GM23338 (cell line): ENCODE data around the gene HSPA2. TPM values are rescaled to one million over a fixed set of nuclear protein-coding genes. Genes with fewer than 3 reads are reported as not detected.

Experiments
- ATAC-seq: fragments of 200-7000 bp; cut with Tn5 transposase; 3 replicates; pipeline ENCODE4 v1.9.1; 2020
- DNase-seq: peaks from one replicate; pipeline ENCODE4 v3.0.0-alpha.2; 2015; ENCODE audit warnings: low spot score
- H2AFZ ChIP-seq: fragments of 200-600 bp; sonication (generic); 2 replicates; pipeline ENCODE4 v1.8.0; 2016; ENCODE audit warnings: antibody characterized with exemption, mild to moderate bottlenecking, moderate library complexity
- H3F3A ChIP-seq: fragments of 200-600 bp; sonication (generic); replicated peaks from 2 replicates; pipeline ENCODE4 v1.8.0; 2017; ENCODE audit warnings: antibody characterized with exemption, mixed run types, low read depth
- H3K27ac ChIP-seq: fragments of 200-600 bp; sonication (generic); 2 replicates; pipeline ENCODE4 v1.6.1; 2016; ENCODE audit warnings: low read depth
- H3K27me3 ChIP-seq: fragments of 200-600 bp; sonication (generic); 2 replicates; pipeline ENCODE4 v1.8.0; 2016; ENCODE audit warnings: mild to moderate bottlenecking, mixed run types, moderate library complexity; ENCODE audit not compliant: insufficient read depth
- H3K36me3 ChIP-seq: fragments of 200-600 bp; sonication (generic); 2 replicates; pipeline ENCODE4 v1.8.0; 2016; ENCODE audit warnings: mild to moderate bottlenecking; ENCODE audit not compliant: insufficient read depth
- H3K4me1 ChIP-seq: fragments of 200-600 bp; sonication (generic); 2 replicates; pipeline ENCODE4 v1.8.0; 2016; ENCODE audit warnings: mild to moderate bottlenecking, moderate library complexity; ENCODE audit not compliant: insufficient read depth
- H3K4me2 ChIP-seq: fragments of 200-600 bp; sonication (generic); 2 replicates; pipeline ENCODE4 v1.7.1; 2017; ENCODE audit warnings: mixed run types
- H3K4me3 ChIP-seq: fragments of 200-600 bp; sonication (generic); 2 replicates; pipeline ENCODE4 v1.6.1; 2016; ENCODE audit warnings: mixed run types
- H3K79me2 ChIP-seq: fragments of 200-600 bp; sonication (generic); replicated peaks from 2 replicates; pipeline ENCODE4 v1.8.0; 2017; ENCODE audit warnings: mild to moderate bottlenecking; ENCODE audit not compliant: insufficient read depth
- H3K9me2 ChIP-seq: fragments of 200-600 bp; sonication (generic); 2 replicates; pipeline ENCODE4 v1.8.0; 2017; ENCODE audit not compliant: insufficient read depth
- H4K20me1 ChIP-seq: fragments of 200-600 bp; sonication (generic); replicated peaks from 2 replicates; pipeline ENCODE4 v1.8.0; 2017; ENCODE audit warnings: mild to moderate bottlenecking; ENCODE audit not compliant: insufficient read depth
- H3K27ac Mint-ChIP-seq: 2 replicates; pipeline ENCODE4 v1.8.0; 2020; ENCODE audit warnings: inconsistent platforms, mild to moderate bottlenecking, moderate library complexity, mixed read lengths
- H3K27me3 Mint-ChIP-seq: 3 replicates; pipeline ENCODE4 v1.8.0; 2022; ENCODE audit warnings: low read depth, mild to moderate bottlenecking, moderate library complexity, mixed read lengths, inconsistent platforms; ENCODE audit not compliant: insufficient read depth, poor library complexity
- H3K36me3 Mint-ChIP-seq: 3 replicates; pipeline ENCODE4 v1.8.0; 2021; ENCODE audit warnings: low read depth, mild to moderate bottlenecking, inconsistent platforms, moderate library complexity, mixed read lengths
- H3K4me1 Mint-ChIP-seq: 3 replicates; pipeline ENCODE4 v1.8.0; 2020; ENCODE audit warnings: mild to moderate bottlenecking, inconsistent platforms, mixed read lengths
- H3K4me3 Mint-ChIP-seq: 3 replicates; pipeline ENCODE4 v1.8.0; 2021; ENCODE audit warnings: moderate library complexity, mild to moderate bottlenecking, inconsistent platforms, mixed read lengths
- H3K9me3 Mint-ChIP-seq: 3 replicates; pipeline ENCODE4 v1.8.0; 2020; ENCODE audit warnings: moderate library complexity, mild to moderate bottlenecking, inconsistent platforms, mixed read lengths
- CREB1 ChIP-seq: fragments of 250-450 bp; sonication (Bioruptor Pico); IDR thresholded peaks from 2 replicates; pipeline ENCODE4 v1.5.0; 2020; ENCODE audit warnings: low read depth, mild to moderate bottlenecking, moderate library complexity
- EZH2 ChIP-seq: fragments of 200-600 bp; sonication (generic); IDR thresholded peaks from one replicate; pipeline ENCODE4 v1.8.0; 2017; ENCODE audit warnings: antibody characterized with exemption, mild to moderate bottlenecking, low read depth; ENCODE audit not compliant: unreplicated experiment
- EZH2phosphoT487 ChIP-seq: fragments of 200-600 bp; sonication (generic); IDR thresholded peaks from one replicate; pipeline ENCODE4 v1.8.1; 2018; ENCODE audit warnings: antibody characterized with exemption; ENCODE audit not compliant: unreplicated experiment
- JUNB ChIP-seq: IDR thresholded peaks from one replicate; pipeline ENCODE4 v1.6.1; 2016; ENCODE audit warnings: antibody characterized with exemption; ENCODE audit not compliant: unreplicated experiment
- NANOG ChIP-seq: IDR thresholded peaks from 2 replicates; pipeline ENCODE4 v1.6.1; 2016; ENCODE audit warnings: antibody characterized with exemption, borderline replicate concordance
- POLR2AphosphoS5 ChIP-seq: IDR thresholded peaks from 2 replicates; pipeline ENCODE4 v1.6.1; 2016; ENCODE audit warnings: antibody characterized with exemption, low read depth
- STAT1 ChIP-seq: IDR thresholded peaks from one replicate; pipeline ENCODE4 v1.6.1; 2016; ENCODE audit warnings: antibody characterized with exemption; ENCODE audit not compliant: unreplicated experiment
- ZNF114 ChIP-seq: fragments of 250-450 bp; sonication (Bioruptor Pico); IDR thresholded peaks from 2 replicates; pipeline ENCODE4 v1.5.0; 2020; ENCODE audit warnings: mild to moderate bottlenecking, moderate library complexity
- ZNF331 ChIP-seq: fragments of 250-450 bp; sonication (Bioruptor Pico); IDR thresholded peaks from 2 replicates; pipeline ENCODE4 v1.5.0; 2020; ENCODE audit warnings: low read depth, mild to moderate bottlenecking, moderate library complexity
- polyA plus RNA-seq: library from polyadenylated mRNA; unstranded; fragments of >200 nt; fragmentation: Nextera tagmentation; extraction: Ambion mirVana; gene quantifications from 2 replicates; pipeline ENCODE4 v1.2.1, GENCODE V29; 2016
- total RNA-seq: library from RNA; depleted of rRNA; stranded (reverse); fragments of >200 nt; shearing (Covaris generic); gene quantifications from 2 replicates; pipeline ENCODE4 v1.2.3, GENCODE V29; 2014
- TF ChIP-seq, protein P1 (sequence below): IDR thresholded peaks from one replicate; pipeline ENCODE4 v1.6.1; 2018; ENCODE audit warnings: antibody characterized with exemption; ENCODE audit not compliant: unreplicated experiment
- TF ChIP-seq, protein P2 (sequence below): fragments of 250-450 bp; sonication (Bioruptor Pico); IDR thresholded peaks from 2 replicates; pipeline ENCODE4 v1.5.0; 2020; ENCODE audit warnings: mild to moderate bottlenecking, moderate library complexity
- TF ChIP-seq, protein P3 (sequence below), 2 experiments: fragments of 200-600 bp in 1 of 2; sonication (generic) in 1 of 2; conservative IDR thresholded peaks; 2 replicates each; pipeline versions ENCODE4 v1.5.1 to v1.6.1; 2016 to 2017; ENCODE audit warnings: antibody characterized with exemption in 2 of 2, low read depth in 2 of 2, mild to moderate bottlenecking in 2 of 2, moderate library complexity in 1 of 2
- TF ChIP-seq, protein P4 (sequence below): IDR thresholded peaks from 2 replicates; pipeline ENCODE4 v1.6.1; 2016; ENCODE audit warnings: antibody characterized with exemption

Gene HSPA2
- total and polyA plus RNA-seq, 2 experiments from 2014 or later: 88.5 to 130 TPM

DNA sequence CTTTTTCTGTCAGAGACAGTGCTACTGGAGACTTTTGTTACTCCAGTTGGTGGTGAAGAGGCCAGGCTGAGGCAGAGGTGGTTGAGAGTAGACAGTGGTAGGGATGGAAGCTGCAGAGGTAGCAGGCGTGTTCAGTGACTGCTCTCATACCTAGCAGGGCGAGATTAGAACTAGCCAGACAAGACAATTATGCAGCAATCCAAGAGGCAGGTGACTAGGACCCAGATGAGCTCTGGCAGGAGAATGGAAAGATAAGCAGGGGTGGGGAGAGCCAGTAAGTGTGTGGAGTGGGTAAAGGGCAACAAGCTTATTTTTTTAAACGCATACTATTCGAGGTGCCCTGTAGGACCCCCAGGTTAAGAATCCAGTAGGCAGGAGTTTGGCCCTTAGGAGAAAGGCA is 14.0 kb downstream of the HSPA2 start:
- TF ChIP-seq POLR2AphosphoS5: no peak
- no peak for TF ChIP-seq EZH2phosphoT487
- TF ChIP-seq NANOG: no peak
- TF ChIP-seq CREB1 (CRISPR knock-in tag): no peak
- TF ChIP-seq ZNF114 (CRISPR knock-in tag): no peak
- TF ChIP-seq, protein P1, sequence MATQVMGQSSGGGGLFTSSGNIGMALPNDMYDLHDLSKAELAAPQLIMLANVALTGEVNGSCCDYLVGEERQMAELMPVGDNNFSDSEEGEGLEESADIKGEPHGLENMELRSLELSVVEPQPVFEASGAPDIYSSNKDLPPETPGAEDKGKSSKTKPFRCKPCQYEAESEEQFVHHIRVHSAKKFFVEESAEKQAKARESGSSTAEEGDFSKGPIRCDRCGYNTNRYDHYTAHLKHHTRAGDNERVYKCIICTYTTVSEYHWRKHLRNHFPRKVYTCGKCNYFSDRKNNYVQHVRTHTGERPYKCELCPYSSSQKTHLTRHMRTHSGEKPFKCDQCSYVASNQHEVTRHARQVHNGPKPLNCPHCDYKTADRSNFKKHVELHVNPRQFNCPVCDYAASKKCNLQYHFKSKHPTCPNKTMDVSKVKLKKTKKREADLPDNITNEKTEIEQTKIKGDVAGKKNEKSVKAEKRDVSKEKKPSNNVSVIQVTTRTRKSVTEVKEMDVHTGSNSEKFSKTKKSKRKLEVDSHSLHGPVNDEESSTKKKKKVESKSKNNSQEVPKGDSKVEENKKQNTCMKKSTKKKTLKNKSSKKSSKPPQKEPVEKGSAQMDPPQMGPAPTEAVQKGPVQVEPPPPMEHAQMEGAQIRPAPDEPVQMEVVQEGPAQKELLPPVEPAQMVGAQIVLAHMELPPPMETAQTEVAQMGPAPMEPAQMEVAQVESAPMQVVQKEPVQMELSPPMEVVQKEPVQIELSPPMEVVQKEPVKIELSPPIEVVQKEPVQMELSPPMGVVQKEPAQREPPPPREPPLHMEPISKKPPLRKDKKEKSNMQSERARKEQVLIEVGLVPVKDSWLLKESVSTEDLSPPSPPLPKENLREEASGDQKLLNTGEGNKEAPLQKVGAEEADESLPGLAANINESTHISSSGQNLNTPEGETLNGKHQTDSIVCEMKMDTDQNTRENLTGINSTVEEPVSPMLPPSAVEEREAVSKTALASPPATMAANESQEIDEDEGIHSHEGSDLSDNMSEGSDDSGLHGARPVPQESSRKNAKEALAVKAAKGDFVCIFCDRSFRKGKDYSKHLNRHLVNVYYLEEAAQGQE: no peak
- TF ChIP-seq, protein P2, sequence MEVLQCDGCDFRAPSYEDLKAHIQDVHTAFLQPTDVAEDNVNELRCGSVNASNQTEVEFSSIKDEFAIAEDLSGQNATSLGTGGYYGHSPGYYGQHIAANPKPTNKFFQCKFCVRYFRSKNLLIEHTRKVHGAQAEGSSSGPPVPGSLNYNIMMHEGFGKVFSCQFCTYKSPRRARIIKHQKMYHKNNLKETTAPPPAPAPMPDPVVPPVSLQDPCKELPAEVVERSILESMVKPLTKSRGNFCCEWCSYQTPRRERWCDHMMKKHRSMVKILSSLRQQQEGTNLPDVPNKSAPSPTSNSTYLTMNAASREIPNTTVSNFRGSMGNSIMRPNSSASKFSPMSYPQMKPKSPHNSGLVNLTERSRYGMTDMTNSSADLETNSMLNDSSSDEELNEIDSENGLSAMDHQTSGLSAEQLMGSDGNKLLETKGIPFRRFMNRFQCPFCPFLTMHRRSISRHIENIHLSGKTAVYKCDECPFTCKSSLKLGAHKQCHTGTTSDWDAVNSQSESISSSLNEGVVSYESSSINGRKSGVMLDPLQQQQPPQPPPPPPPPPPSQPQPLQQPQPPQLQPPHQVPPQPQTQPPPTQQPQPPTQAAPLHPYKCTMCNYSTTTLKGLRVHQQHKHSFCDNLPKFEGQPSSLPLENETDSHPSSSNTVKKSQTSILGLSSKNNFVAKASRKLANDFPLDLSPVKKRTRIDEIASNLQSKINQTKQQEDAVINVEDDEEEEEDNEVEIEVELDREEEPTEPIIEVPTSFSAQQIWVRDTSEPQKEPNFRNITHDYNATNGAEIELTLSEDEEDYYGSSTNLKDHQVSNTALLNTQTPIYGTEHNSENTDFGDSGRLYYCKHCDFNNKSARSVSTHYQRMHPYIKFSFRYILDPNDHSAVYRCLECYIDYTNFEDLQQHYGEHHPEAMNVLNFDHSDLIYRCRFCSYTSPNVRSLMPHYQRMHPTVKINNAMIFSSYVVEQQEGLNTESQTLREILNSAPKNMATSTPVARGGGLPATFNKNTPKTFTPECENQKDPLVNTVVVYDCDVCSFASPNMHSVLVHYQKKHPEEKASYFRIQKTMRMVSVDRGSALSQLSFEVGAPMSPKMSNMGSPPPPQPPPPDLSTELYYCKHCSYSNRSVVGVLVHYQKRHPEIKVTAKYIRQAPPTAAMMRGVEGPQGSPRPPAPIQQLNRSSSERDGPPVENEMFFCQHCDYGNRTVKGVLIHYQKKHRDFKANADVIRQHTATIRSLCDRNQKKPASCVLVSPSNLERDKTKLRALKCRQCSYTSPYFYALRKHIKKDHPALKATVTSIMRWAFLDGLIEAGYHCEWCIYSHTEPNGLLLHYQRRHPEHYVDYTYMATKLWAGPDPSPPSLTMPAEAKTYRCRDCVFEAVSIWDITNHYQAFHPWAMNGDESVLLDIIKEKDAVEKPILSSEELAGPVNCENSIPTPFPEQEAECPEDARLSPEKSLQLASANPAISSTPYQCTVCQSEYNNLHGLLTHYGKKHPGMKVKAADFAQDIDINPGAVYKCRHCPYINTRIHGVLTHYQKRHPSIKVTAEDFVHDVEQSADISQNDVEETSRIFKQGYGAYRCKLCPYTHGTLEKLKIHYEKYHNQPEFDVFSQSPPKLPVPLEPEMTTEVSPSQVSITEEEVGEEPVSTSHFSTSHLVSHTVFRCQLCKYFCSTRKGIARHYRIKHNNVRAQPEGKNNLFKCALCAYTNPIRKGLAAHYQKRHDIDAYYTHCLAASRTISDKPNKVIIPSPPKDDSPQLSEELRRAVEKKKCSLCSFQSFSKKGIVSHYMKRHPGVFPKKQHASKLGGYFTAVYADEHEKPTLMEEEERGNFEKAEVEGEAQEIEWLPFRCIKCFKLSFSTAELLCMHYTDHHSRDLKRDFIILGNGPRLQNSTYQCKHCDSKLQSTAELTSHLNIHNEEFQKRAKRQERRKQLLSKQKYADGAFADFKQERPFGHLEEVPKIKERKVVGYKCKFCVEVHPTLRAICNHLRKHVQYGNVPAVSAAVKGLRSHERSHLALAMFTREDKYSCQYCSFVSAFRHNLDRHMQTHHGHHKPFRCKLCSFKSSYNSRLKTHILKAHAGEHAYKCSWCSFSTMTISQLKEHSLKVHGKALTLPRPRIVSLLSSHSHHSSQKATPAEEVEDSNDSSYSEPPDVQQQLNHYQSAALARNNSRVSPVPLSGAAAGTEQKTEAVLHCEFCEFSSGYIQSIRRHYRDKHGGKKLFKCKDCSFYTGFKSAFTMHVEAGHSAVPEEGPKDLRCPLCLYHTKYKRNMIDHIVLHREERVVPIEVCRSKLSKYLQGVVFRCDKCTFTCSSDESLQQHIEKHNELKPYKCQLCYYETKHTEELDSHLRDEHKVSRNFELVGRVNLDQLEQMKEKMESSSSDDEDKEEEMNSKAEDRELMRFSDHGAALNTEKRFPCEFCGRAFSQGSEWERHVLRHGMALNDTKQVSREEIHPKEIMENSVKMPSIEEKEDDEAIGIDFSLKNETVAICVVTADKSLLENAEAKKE: no peak
- TF ChIP-seq, protein P3, sequence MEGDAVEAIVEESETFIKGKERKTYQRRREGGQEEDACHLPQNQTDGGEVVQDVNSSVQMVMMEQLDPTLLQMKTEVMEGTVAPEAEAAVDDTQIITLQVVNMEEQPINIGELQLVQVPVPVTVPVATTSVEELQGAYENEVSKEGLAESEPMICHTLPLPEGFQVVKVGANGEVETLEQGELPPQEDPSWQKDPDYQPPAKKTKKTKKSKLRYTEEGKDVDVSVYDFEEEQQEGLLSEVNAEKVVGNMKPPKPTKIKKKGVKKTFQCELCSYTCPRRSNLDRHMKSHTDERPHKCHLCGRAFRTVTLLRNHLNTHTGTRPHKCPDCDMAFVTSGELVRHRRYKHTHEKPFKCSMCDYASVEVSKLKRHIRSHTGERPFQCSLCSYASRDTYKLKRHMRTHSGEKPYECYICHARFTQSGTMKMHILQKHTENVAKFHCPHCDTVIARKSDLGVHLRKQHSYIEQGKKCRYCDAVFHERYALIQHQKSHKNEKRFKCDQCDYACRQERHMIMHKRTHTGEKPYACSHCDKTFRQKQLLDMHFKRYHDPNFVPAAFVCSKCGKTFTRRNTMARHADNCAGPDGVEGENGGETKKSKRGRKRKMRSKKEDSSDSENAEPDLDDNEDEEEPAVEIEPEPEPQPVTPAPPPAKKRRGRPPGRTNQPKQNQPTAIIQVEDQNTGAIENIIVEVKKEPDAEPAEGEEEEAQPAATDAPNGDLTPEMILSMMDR (conservative IDR thresholded peaks at IDR 0.05; ENCODE audit: low read depth in 2 of 2): no peak
- TF ChIP-seq EZH2: no peak
- TF ChIP-seq, protein P4, sequence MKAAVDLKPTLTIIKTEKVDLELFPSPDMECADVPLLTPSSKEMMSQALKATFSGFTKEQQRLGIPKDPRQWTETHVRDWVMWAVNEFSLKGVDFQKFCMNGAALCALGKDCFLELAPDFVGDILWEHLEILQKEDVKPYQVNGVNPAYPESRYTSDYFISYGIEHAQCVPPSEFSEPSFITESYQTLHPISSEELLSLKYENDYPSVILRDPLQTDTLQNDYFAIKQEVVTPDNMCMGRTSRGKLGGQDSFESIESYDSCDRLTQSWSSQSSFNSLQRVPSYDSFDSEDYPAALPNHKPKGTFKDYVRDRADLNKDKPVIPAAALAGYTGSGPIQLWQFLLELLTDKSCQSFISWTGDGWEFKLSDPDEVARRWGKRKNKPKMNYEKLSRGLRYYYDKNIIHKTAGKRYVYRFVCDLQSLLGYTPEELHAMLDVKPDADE: no peak
- TF ChIP-seq JUNB: no peak
- TF ChIP-seq STAT1: no peak
- no peak for TF ChIP-seq ZNF331 (CRISPR knock-in tag)
- DNase-seq: no peak
- Mint-ChIP-seq H3K4me3 (no peak overlapping the region; the same call in 2 of the 3 replicates), H3K27ac (no peak overlapping the region), H3K36me3 (no peaks in the 10 kb centered on the region), H3K4me1 (peaks cover 9% of the 10 kb centered on the region), H3K27me3 (peaks cover 8% of the 10 kb centered on the region), H3K9me3 (no peaks in the 10 kb centered on the region)
- Histone ChIP-seq H3K79me2 (no peaks in the 10 kb centered on the region), H3K27me3 (peaks cover 11% of the 10 kb centered on the region), H3K4me2 (no peak overlapping the region), H3K36me3 (no peaks in the 10 kb centered on the region), H3K27ac (no peak overlapping the region), H2AFZ (no peak overlapping the region), H3K4me1 (peaks cover under 1% of the 10 kb centered on the region), H4K20me1 (no peaks in the 10 kb centered on the region), H3K4me3 (no peak overlapping the region), H3K9me2 (no peaks in the 10 kb centered on the region), H3F3A (no peaks in the 10 kb centered on the region)
- no peak for ATAC-seq
